SH-SY5Y (cell line): Measurements from ENCODE around the gene TBC1D30.

Experiments used
- GATA2 ChIP-seq: IDR thresholded peaks from 2 replicates; pipeline ENCODE4 v1.6.1; 2011; ENCODE audit warnings: mild to moderate bottlenecking, low read depth, low read length
- GATA3 ChIP-seq: IDR thresholded peaks from 2 replicates; pipeline ENCODE4 v1.6.1; 2011; ENCODE audit warnings: low read depth, mild to moderate bottlenecking, low read length, moderate library complexity

DNA sequence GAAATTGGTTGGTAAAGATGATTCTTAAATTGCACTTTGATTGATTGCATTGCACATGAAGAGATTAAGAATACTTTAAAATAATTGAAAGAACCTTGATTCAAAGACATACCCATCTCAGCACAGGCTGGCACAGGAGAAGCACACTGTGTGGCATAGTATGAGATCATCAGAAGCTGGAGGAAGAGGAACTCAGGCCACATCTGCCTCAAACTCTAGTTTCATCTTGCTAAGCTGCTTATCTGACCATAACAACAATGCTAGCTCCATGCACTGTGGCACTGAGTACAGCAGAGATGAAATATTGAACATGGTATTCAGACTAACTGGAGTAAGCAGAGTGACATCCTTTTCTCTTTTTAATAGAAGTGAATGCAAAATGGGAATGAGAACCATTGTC is 99.1 kb downstream of the TBC1D30 start:
- TF ChIP-seq GATA3 (no peak), GATA2 (no peak)
